DOHH2 (cell line): Measurements from ENCODE around the gene ETFA.

ENCODE experiments used
- H3F3A ChIP-seq: fragments of 200-600 bp; sonication (generic), shearing (Covaris generic); 2 replicates; pipeline ENCODE4 v1.6.0; 2016; ENCODE audit warnings: antibody characterized with exemption, mild to moderate bottlenecking; ENCODE audit not compliant: control insufficient read depth, insufficient read depth
- H3K27ac ChIP-seq: fragments of 200-600 bp; sonication (generic); 2 replicates; pipeline ENCODE4 v1.5.1; 2014; ENCODE audit warnings: low read depth, mild to moderate bottlenecking, low read length, moderate library complexity
- H3K27me3 ChIP-seq: fragments of 200-600 bp; sonication (generic); 2 replicates; pipeline ENCODE4 v1.6.1; 2014; ENCODE audit warnings: mild to moderate bottlenecking, low read length, mixed read lengths; ENCODE audit not compliant: control insufficient read depth
- H3K36me3 ChIP-seq: fragments of 200-600 bp; sonication (generic); 2 replicates; pipeline ENCODE4 v1.6.1; 2014; ENCODE audit warnings: mild to moderate bottlenecking, low read length, moderate library complexity, mixed read lengths; ENCODE audit not compliant: control insufficient read depth
- H3K4me1 ChIP-seq: fragments of 200-600 bp; sonication (generic); 2 replicates; pipeline ENCODE4 v1.6.1; 2014; ENCODE audit warnings: mild to moderate bottlenecking, low read length, mixed read lengths; ENCODE audit not compliant: control insufficient read depth
- H3K4me2 ChIP-seq: fragments of 200-600 bp; sonication (generic); 2 replicates; pipeline ENCODE4 v1.6.0; 2014; ENCODE audit warnings: mild to moderate bottlenecking, low read length, moderate library complexity
- H3K4me3 ChIP-seq: fragments of 200-600 bp; sonication (generic); 2 replicates; pipeline ENCODE4 v1.5.1; 2014; ENCODE audit warnings: mild to moderate bottlenecking, low read length, mixed read lengths
- H3K79me2 ChIP-seq: fragments of 200-600 bp; sonication (generic); 2 replicates; pipeline ENCODE4 v1.6.1; 2014; ENCODE audit warnings: mild to moderate bottlenecking, low read length, mixed read lengths; ENCODE audit not compliant: control insufficient read depth
- H3K9me2 ChIP-seq: fragments of 200-600 bp; sonication (generic); replicated peaks from 2 replicates; pipeline ENCODE4 v1.6.1; 2014; ENCODE audit warnings: mild to moderate bottlenecking, low read length, mixed read lengths; ENCODE audit not compliant: control insufficient read depth
- H3K9me3 ChIP-seq: fragments of 200-600 bp; sonication (generic); 2 replicates; pipeline ENCODE4 v1.6.1; 2014; ENCODE audit warnings: antibody characterized with exemption, low read length, mixed read lengths; ENCODE audit not compliant: control insufficient read depth, insufficient read depth
- H4K20me1 ChIP-seq: fragments of 200-600 bp; sonication (generic); 2 replicates; pipeline ENCODE4 v1.6.0; 2014; ENCODE audit warnings: low read depth, mild to moderate bottlenecking, antibody characterized with exemption, low read length, moderate library complexity; ENCODE audit not compliant: control insufficient read depth, insufficient read depth
- CTCF ChIP-seq: fragments of 200-600 bp; sonication (generic); IDR thresholded peaks from one replicate; pipeline ENCODE4 v1.5.1; 2014; ENCODE audit warnings: antibody characterized with exemption, mild to moderate bottlenecking, low read depth, low read length; ENCODE audit not compliant: poor library complexity, severe bottlenecking
- EZH2phosphoT487 ChIP-seq: fragments of 200-600 bp; sonication (generic); IDR thresholded peaks from 2 replicates; pipeline ENCODE4 v1.6.1; 2017; ENCODE audit warnings: borderline replicate concordance, mild to moderate bottlenecking, antibody characterized with exemption, low read length, moderate library complexity, mixed read lengths

The ETFA gene

GRCh38 chr15:76251717-76252116 is 59.6 kb downstream of the ETFA start:
- Histone ChIP-seq H3K4me2 (no peak overlapping the region), H3K9me3 (no peaks in the 10 kb centered on the region), H3K9me2 (no peaks in the 10 kb centered on the region), H4K20me1 (no peaks in the 10 kb centered on the region), H3K4me1 (no peaks in the 10 kb centered on the region), H3K79me2 (no peaks in the 10 kb centered on the region), H3K27ac (no peak overlapping the region), H3K36me3 (peaks cover 3% of the 10 kb centered on the region; the same call in 1 of the 2 replicates), H3F3A (no peaks in the 10 kb centered on the region), H3K27me3 (no peaks in the 10 kb centered on the region), H3K4me3 (no peak overlapping the region)
- TF ChIP-seq CTCF: no peak
- TF ChIP-seq EZH2phosphoT487: no peak

GRCh38 chr15:76245072-76245610 is 66.1 kb downstream of the ETFA start:
- Histone ChIP-seq H3K9me3 (no peaks in the 10 kb centered on the region), H3K9me2 (no peaks in the 10 kb centered on the region), H3K4me2 (no peak overlapping the region), H3K36me3 (peaks cover 7% of the 10 kb centered on the region), H4K20me1 (no peaks in the 10 kb centered on the region), H3F3A (no peaks in the 10 kb centered on the region), H3K4me1 (0 out of 2 replicates have a peak, but pooled peaks cover 3% of the 10 kb centered on the region), H3K4me3 (no peak overlapping the region), H3K27me3 (no peaks in the 10 kb centered on the region), H3K79me2 (no peaks in the 10 kb centered on the region), H3K27ac (no peak overlapping the region)
- TF ChIP-seq CTCF (no peak), EZH2phosphoT487 (no peak)

- Histone ChIP-seq H3K4me2 (no peak overlapping the region), H3K4me3 (no peak overlapping the region), H3F3A (0 out of 2 replicates have a peak, but pooled peaks cover 3% of the 10 kb centered on the region), H3K36me3 (peaks cover 9% of the 10 kb centered on the region), H3K27ac (no peak overlapping the region), H4K20me1 (no peaks in the 10 kb centered on the region; the same call in 1 of the 2 replicates), H3K9me2 (no peaks in the 10 kb centered on the region), H3K79me2 (no peaks in the 10 kb centered on the region), H3K4me1 (0 out of 2 replicates have a peak, but pooled peaks cover 3% of the 10 kb centered on the region), H3K27me3 (no peaks in the 10 kb centered on the region), H3K9me3 (no peaks in the 10 kb centered on the region)
- TF ChIP-seq EZH2phosphoT487 (no peak), CTCF (no peak)
Measured at GRCh38 chr15:76239786-76240185, 71.5 kb downstream of the ETFA start.
